HUES64 (cell line): ENCODE data around the gene HHAT.

Experiments
- H3K27ac ChIP-seq: 2 replicates; pipeline ENCODE4 v1.7.0; 2013; ENCODE audit warnings: low read depth, low read length, inconsistent platforms
- H3K27me3 ChIP-seq: 2 replicates; pipeline ENCODE4 v1.6.1; 2013; ENCODE audit warnings: mild to moderate bottlenecking, low read length; ENCODE audit not compliant: insufficient read depth
- H3K36me3 ChIP-seq: 2 replicates; pipeline ENCODE4 v1.6.1; 2013; ENCODE audit warnings: mild to moderate bottlenecking, low read length; ENCODE audit not compliant: insufficient read depth
- H3K4me1 ChIP-seq: 2 replicates; pipeline ENCODE4 v1.6.1; 2013; ENCODE audit warnings: mild to moderate bottlenecking, low read length, moderate library complexity; ENCODE audit not compliant: insufficient read depth
- H3K4me3 ChIP-seq: 2 replicates; pipeline ENCODE4 v1.5.1; 2013; ENCODE audit warnings: mild to moderate bottlenecking, low read length, moderate library complexity
- H3K9ac ChIP-seq: 2 replicates; pipeline ENCODE4 v1.6.1; 2013; ENCODE audit warnings: mild to moderate bottlenecking, low read depth, low read length
- H3K9me3 ChIP-seq: 2 replicates; pipeline ENCODE4 v1.6.1; 2013; ENCODE audit warnings: low read depth, low read length; ENCODE audit not compliant: insufficient read depth
- WGBS: fragments of 150-250, 120-280 bp; methylation state at CpG from one replicate; pipeline ENCODE4 v1.1.7; 2013; ENCODE audit warnings: missing lambda C conversion rate; 5-methylcytosine and 5-hydroxymethylcytosine counted together

The HHAT gene

DNA sequence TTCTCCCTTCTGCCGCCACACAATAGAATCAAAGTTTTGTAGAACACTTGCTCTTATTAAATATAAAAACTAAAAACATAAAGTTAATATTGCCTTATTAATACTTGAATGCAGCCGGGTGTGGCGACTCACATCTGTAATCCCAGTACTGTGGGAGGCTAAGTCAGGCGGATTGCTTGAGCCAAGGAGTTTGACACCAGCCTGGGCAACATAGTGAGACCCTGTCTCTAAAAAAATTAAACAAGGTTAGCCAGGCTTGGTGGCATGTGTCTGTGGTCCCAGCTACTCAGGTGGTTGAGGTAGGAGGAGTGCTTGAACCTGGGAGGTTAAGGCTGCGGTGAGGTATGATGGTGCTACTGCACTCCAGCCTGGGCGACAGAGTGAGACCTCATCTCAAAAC, 13.2 kb upstream of the HHAT start:
- no peaks in the 10 kb centered on the region for H3K36me3 ChIP-seq
- no peak overlapping the region for H3K4me3 ChIP-seq
- H3K9ac ChIP-seq = no peak overlapping the region
- no peaks in the 10 kb centered on the region for H3K9me3 ChIP-seq
- no peaks in the 10 kb centered on the region for H3K4me1 ChIP-seq
- no peak overlapping the region for H3K27ac ChIP-seq
- H3K27me3 ChIP-seq = peaks cover 8% of the 10 kb centered on the region
- WGBS = 93% methylated on average over 5 of the region's 6 CpGs

DNA sequence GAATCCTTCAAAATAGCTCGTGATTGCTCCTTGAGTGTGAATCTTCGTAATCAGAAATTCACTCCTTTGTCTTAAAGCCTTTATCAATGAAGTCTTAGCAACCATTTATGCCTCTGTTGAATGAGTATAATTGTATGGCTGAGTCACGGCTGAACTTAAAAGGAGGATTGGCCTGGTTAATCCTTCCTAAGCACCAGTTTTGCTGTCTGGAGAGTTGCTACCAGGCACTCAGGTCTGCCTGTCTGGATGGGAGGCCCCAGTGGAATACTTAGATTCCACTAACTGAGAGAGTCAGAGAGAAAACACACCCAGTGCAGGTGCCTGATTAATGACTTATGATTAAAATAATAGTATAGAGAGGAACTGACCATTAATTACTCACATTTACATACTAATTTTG, 7.6 kb upstream of the HHAT start:
- 86% methylated on average over 3 of the region's 3 CpGs for whole genome bisulfite sequencing
- H3K27ac ChIP-seq = no peak overlapping the region
- no peak overlapping the region for H3K9ac ChIP-seq
- H3K36me3 ChIP-seq = no peaks in the 10 kb centered on the region
- H3K4me1 ChIP-seq = peaks cover 4% of the 10 kb centered on the region; the same call in 1 of the 2 replicates
- no peak overlapping the region for H3K4me3 ChIP-seq
- H3K9me3 ChIP-seq = no peaks in the 10 kb centered on the region
- peaks cover 10% of the 10 kb centered on the region for H3K27me3 ChIP-seq

DNA sequence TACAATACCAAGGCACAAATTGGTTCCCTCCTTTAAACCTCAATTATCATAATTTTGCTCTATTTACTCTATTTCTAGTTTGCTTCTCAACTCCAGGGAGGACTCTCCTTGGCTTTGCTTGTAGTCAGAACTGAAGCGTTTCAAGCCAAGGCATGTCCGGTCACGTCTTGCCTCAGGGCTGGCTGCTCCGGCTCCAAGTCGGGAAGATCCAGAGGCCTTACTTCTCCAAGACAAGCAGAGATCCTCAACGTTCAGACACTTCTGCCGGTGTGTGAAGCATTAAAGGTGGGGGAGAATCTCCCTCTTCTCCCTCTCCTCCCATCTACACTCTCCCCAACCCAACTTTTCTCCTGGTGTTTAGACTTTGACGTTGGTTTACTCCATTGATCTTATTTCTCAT, 7.2 kb upstream of the HHAT start:
- H3K36me3 ChIP-seq = no peaks in the 10 kb centered on the region
- peaks cover 11% of the 10 kb centered on the region for H3K27me3 ChIP-seq
- peaks cover 4% of the 10 kb centered on the region; the same call in 1 of the 2 replicates for H3K4me1 ChIP-seq
- H3K9me3 ChIP-seq = no peaks in the 10 kb centered on the region
- H3K9ac ChIP-seq = no peak overlapping the region
- H3K27ac ChIP-seq = no peak overlapping the region
- 84% methylated on average over 8 of the region's 8 CpGs for WGBS
- no peak overlapping the region for H3K4me3 ChIP-seq

DNA sequence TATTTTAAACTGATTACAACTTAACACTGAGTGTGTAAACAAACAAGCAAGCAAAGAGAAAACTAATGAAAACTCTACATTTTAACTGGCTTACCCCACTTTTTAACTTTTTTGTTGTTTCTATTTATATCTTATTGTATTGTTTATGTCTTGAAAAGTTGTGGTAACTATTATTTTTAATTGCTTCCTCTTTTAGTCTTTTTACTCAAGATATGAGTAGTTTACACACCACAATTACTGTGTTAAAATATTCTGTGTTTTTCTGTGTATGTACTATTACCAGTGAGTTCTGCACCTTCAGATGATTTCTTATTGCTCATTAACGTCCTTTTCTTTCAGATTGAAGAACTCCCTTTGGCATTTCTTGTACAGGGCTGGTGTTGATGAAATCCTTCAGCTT, 4.7 kb upstream of the HHAT start:
- no peak overlapping the region for H3K27ac ChIP-seq
- peaks cover 34% of the 10 kb centered on the region for H3K27me3 ChIP-seq
- no peak overlapping the region for H3K4me3 ChIP-seq
- H3K9ac ChIP-seq = no peak overlapping the region
- 100% methylated on average over 1 of the region's 1 CpG for WGBS
- H3K9me3 ChIP-seq = no peaks in the 10 kb centered on the region
- H3K36me3 ChIP-seq = no peaks in the 10 kb centered on the region
- H3K4me1 ChIP-seq = peaks cover 4% of the 10 kb centered on the region; the same call in 1 of the 2 replicates

DNA sequence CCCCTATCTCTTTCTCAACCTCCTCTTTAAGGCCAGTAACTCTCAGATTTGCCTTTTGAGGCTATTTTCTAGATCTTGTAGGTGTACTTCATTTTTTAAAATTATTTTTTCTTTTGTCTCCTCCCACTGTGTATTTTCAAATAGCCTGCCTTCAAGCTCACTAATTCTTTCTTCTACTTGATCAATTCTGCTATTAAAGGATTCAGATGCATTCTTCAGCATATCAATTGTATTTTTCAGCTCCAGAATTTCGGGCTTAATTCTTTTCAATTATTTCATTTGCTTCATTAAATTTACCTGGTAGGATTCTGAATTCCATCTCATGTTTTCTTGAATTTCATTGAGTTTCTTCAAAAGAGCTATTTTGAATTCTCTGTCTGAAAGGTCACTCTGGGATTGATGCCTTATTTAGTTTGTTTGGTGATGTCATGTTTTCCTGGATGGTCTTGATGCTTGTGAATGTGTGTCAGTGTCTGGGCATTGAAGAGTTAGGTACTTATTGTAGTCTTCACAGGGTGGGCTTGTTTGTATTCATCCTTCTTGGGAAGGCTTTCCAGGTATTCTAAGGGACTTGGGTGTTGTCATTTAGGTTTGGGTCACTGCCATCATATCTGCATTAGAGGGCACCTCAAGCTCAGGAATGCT, 3.6 kb upstream of the HHAT start:
- 100% methylated on average over 1 of the region's 1 CpG for WGBS
- H3K4me1 ChIP-seq = peaks cover 4% of the 10 kb centered on the region; the same call in 1 of the 2 replicates
- no peaks in the 10 kb centered on the region for H3K9me3 ChIP-seq
- H3K9ac ChIP-seq = no peak overlapping the region
- no peak overlapping the region for H3K4me3 ChIP-seq
- H3K27me3 ChIP-seq = peaks cover 46% of the 10 kb centered on the region
- no peaks in the 10 kb centered on the region for H3K36me3 ChIP-seq
- H3K27ac ChIP-seq = no peak overlapping the region

DNA sequence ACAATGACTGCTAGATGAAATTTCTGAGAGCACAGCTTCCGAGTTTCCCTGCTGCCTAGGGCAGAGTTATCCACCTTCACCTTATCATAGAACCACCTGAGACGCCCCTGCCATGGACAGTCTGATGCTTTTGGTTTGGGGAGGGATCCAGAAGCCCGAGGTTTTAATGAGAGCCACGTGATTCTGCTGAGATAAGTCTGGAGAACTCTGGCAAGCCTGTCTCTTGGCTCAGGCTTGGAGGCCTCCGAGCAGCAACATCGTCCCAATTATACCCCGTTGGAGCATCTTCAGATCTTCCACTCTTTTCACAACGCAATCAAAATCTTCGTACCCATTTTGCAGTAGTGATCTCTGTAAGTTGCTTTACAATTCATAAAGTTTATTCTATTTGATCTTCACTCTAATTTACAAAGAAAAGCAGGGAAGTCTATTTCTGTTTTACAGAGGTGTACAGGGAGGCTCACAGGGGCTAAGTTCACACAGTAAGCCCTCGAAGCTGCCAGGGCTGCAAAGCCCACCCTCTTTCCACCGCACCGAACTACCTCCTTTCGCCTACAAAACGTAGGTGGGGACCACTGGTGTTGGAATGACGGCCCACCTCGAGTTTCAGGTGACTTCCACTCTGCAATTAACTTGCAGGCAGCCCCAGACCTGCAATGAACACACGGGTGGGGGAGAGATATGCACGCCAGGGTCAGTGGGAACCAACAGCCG, 513 bp upstream of the HHAT start:
- peak overlapping the region; percentile 76 for H3K4me3 ChIP-seq
- H3K36me3 ChIP-seq = no peaks in the 10 kb centered on the region
- H3K27ac ChIP-seq = no peak overlapping the region
- H3K9me3 ChIP-seq = no peaks in the 10 kb centered on the region
- no peaks in the 10 kb centered on the region for H3K4me1 ChIP-seq
- H3K9ac ChIP-seq = peak overlapping the region; percentile 72
- peaks cover 77% of the 10 kb centered on the region for H3K27me3 ChIP-seq
- WGBS = 29% methylated on average over 17 of the region's 19 CpGs

DNA sequence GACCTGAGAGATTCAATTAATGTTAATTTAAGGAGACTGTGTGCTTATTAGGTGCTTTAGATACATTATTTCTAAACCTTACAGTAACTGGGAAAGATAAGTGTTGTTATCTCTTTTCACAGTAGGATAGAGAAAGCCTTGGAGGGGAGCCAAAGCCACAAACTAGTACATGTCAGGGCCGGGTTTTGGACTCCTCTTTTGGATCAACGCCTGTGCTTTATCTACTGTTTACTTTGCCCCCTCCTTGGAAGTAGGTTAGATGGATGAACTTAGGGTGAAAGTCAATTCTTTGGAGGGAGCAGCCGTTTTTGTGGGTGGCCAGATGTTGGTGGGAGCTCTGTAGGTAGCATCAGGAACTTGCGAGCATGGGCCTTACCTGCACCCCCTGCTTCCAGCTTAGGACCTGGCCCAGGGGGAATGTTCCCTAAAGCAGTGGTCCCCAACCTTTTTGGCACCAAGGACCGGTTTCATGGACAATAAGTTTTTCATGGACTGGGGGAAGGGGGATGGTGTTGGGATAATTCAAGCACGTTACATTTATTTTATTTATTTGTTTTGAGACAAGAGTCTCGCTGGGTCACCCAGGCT, 1.7 kb downstream of the HHAT start:
- Histone ChIP-seq H3K27me3 (peaks cover 95% of the 10 kb centered on the region), H3K4me1 (no peaks in the 10 kb centered on the region), H3K4me3 (no peak overlapping the region), H3K36me3 (no peaks in the 10 kb centered on the region), H3K9ac (no peak overlapping the region), H3K9me3 (no peaks in the 10 kb centered on the region), H3K27ac (no peak overlapping the region)
- 95% methylated on average over 7 of the region's 7 CpGs for WGBS

DNA sequence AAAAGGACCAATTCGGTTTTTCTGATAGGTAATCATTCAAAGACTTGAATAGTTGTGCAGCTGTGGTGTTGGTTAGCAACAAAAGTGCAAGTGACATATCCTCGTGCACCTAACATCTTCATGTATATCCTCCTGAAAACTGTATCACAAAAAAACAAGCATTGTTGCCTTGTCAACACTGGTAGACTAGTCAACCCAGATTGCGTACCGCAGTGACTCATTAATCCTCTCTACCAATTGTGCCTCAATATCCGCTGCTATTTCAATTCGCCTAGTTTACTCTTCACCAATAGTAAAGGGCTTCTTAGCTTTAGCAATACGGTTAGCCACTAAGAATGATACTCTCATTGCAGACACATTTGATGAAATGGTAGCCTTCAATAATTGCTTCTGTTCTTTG, 3.5 kb downstream of the HHAT start:
- H3K27me3 ChIP-seq = peaks cover 88% of the 10 kb centered on the region
- 91% methylated on average over 7 of the region's 7 CpGs for WGBS

DNA sequence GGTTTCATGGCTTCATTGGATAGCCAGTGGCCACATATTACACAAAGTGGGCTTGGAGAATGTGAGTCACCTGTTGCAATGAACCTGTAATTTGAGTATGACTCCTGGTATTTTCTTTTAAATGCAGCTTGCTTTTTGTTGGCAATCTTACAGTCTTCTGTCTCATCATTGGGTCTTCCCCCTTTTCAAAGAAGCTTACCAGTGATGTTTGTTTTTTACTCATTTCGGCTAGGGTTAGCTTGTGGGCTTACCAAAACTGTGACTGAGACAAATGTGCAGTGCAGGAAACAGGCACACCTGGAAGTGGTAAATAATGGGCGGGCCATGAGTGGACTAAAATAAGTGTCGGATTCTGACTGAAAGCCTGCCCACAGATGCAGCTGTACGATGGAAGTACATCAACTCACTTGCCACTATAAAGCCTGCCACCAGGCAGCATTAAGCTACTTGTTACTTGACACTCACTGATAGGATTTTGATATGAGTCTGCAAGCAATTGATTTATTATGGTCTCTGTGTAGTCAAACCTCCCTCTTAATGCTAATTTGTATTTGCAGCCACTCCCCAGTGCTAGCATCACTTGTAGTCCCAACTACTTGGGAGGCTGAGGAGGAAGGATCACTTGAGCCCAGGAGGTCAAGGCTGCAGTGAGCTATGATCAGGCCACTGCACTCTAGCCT, 4.2 kb downstream of the HHAT start:
- no peak overlapping the region for H3K27ac ChIP-seq
- H3K36me3 ChIP-seq = no peaks in the 10 kb centered on the region
- no peak overlapping the region for H3K9ac ChIP-seq
- peaks cover 88% of the 10 kb centered on the region for H3K27me3 ChIP-seq
- H3K4me1 ChIP-seq = no peaks in the 10 kb centered on the region
- no peaks in the 10 kb centered on the region for H3K9me3 ChIP-seq
- 93% methylated on average over 4 of the region's 4 CpGs for WGBS
- H3K4me3 ChIP-seq = no peak overlapping the region

More for the DNA sequence above, 3.5 kb downstream of the HHAT start:
- Histone ChIP-seq H3K36me3 (no peaks in the 10 kb centered on the region), H3K9ac (no peak overlapping the region), H3K27ac (no peak overlapping the region), H3K9me3 (no peaks in the 10 kb centered on the region), H3K4me3 (no peak overlapping the region), H3K4me1 (no peaks in the 10 kb centered on the region)

DNA sequence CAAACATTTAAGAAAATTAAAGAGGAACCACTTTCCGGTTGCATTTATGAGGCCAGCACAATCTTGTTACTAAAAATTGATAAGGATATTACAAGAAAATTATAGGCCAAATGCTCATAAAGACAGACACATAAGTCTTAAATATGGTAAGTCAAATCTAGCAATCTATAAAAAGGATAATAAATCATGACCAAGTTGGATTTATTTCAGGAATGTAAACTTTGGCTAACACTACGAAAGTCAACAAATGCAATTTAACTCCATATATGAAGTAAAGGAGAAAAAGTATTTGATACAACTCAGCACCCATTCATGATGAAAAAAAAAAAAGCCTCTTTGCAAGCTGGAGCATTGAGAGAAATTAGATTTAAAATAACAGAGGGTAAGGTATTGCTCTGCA, 6.3 kb downstream of the HHAT start:
- H3K4me1 ChIP-seq = no peaks in the 10 kb centered on the region
- no peaks in the 10 kb centered on the region for H3K9me3 ChIP-seq
- no peak overlapping the region for H3K9ac ChIP-seq
- H3K36me3 ChIP-seq = no peaks in the 10 kb centered on the region
- 83% methylated on average over 1 of the region's 2 CpGs for WGBS
- no peak overlapping the region for H3K4me3 ChIP-seq
- no peak overlapping the region for H3K27ac ChIP-seq
- H3K27me3 ChIP-seq = peaks cover 66% of the 10 kb centered on the region

DNA sequence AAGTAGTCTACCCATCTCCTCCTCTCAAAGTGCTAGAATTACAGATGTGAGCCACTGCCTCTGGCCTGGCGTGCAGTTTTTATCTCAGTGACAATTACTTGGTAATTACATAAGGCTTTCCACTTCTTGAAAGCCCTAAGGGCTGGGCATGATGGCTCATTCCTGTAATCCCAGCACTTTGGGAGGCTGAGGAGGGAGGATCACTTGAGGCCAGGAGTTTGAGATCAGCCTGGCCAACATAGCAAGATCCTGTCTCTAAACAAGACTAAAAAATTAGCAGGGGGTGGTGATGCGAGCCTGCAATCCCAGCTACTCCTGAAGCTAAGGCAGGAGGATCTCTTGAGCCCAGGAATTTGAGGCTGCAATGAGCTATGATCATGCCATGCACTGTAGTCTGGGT, 7.7 kb downstream of the HHAT start:
- Histone ChIP-seq H3K36me3 (no peaks in the 10 kb centered on the region), H3K9ac (no peak overlapping the region), H3K27me3 (peaks cover 53% of the 10 kb centered on the region), H3K9me3 (no peaks in the 10 kb centered on the region), H3K4me3 (no peak overlapping the region), H3K4me1 (no peaks in the 10 kb centered on the region), H3K27ac (no peak overlapping the region)
- 92% methylated on average over 2 of the region's 2 CpGs for WGBS
